Activated T-helper 2 cell treated with anti-CD3 and anti-CD28 coated beads, Interferon-gamma antibody, Interleukin-2, Interleukin-4, amounts not matched to agents 10 μg/mL and 5 μg/mL and 100 μg/mL, durations not matched to agents 14 hours and 24 hours and 36 hours (primary cell): Measurements from ENCODE around the gene PIAS3. TPM values are rescaled to one million over a fixed set of nuclear protein-coding genes. Genes with fewer than 3 reads are reported as not detected.

ENCODE experiments used
- DNase-seq: peaks from one replicate; pipeline ENCODE4 v3.0.0; 2021; ENCODE audit warnings: low spot score
- H3K27ac Mint-ChIP-seq: one replicate; pipeline ENCODE4 v1.8.0; 2021; ENCODE audit warnings: mixed read lengths
- H3K27me3 Mint-ChIP-seq: one replicate; pipeline ENCODE4 v1.8.0; 2021; ENCODE audit warnings: low read depth, mixed read lengths
- H3K36me3 Mint-ChIP-seq: one replicate; pipeline ENCODE4 v1.8.0; 2021; ENCODE audit warnings: low read depth, mixed read lengths
- H3K4me1 Mint-ChIP-seq: one replicate; pipeline ENCODE4 v1.8.0; 2021; ENCODE audit warnings: low read depth, mixed read lengths
- H3K4me3 Mint-ChIP-seq: one replicate; pipeline ENCODE4 v1.8.0; 2021; ENCODE audit warnings: low read depth, mild to moderate bottlenecking, moderate library complexity, mixed read lengths
- H3K9me3 Mint-ChIP-seq: one replicate; pipeline ENCODE4 v1.8.0; 2021; ENCODE audit warnings: mixed read lengths
- intact Hi-C: fragments of 100-400 bp; cut with micrococcal nuclease; formaldehyde crosslinking; loops from one replicate; pipeline ENCODE4 v1.15.1; 2023
- total RNA-seq: library from RNA; stranded (reverse); gene quantifications from 2 replicates; pipeline ENCODE4 v1.2.3, GENCODE V29; 2022

PIAS3 gene
- total RNA-seq, 1 donor from 2014 or later, result 21.1 TPM

DNA sequence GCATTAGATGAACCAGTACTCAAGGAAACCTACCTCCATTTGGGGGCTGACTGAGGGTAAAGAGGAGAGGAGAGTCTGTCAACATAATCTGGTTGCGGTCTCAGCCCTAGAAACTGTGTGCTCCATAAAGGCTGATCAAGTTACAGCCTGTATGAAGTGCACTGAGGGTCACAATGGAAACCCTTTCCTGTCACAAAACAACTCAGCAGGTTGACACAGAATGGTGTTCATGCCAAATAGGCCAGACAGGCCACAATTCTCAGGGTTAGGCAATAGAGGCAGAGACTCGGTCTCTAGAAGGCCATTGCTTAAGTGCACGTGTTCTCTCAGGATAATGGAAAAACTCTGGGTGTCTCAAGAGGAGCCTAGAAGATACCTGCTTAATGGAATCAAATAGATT is 30.8 kb upstream of the PIAS3 start:
- H3K27me3 Mint-ChIP-seq, result peaks cover 10% of the 10 kb centered on the region
- H3K9me3 Mint-ChIP-seq, result no peaks in the 10 kb centered on the region
- peaks cover 14% of the 10 kb centered on the region for H3K4me1 Mint-ChIP-seq
- DNase-seq, result no peak
- no peak overlapping the region for H3K27ac Mint-ChIP-seq
- no peak overlapping the region for H3K4me3 Mint-ChIP-seq
- H3K36me3 Mint-ChIP-seq, result no peaks in the 10 kb centered on the region
- intact Hi-C loops, result no loop called here

DNA sequence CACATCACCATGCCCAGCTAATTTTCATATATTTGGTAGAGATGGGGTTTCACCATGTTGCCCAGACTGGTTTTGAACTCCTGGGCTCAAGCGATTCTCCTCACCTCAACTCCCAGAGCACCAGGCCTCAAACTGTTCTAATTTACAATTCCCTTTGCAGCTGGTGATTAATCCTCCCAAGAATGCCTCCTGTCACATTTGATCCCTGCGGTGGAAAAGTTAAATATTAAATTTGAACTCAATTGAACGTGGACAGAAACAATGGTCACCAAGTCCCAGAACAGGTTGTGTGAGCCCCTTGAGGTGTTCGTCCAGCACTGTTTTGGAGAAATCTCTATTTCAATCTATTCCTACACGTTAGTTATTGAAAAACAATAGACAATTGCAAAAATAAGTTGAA is 28.8 kb upstream of the PIAS3 start:
- H3K4me3 Mint-ChIP-seq, result no peak overlapping the region
- no peak for DNase-seq
- H3K4me1 Mint-ChIP-seq, result peaks cover 15% of the 10 kb centered on the region
- no peak overlapping the region for H3K27ac Mint-ChIP-seq
- H3K27me3 Mint-ChIP-seq, result peaks cover 25% of the 10 kb centered on the region
- no peaks in the 10 kb centered on the region for H3K36me3 Mint-ChIP-seq
- intact Hi-C loops, result no loop called here
- H3K9me3 Mint-ChIP-seq, result no peaks in the 10 kb centered on the region

DNA sequence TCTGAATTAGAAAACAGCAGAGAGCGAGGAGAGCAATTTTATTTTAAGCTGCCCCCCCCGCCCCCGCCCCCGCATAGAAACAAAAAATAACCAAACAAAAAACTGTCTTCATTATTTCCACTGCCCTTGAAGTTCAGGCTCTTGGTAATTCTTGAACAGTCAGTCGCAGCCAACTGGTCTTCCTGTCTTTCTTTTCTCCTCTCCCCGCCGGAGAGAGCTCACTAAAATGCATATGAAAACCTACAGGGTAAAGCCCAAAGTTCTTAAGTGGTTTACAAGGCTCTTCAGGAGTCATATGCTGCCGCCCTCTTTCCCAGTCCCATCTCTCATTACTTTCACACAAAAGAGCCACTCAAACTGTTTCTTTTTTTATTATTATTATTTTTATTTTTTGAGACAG is 27.9 kb upstream of the PIAS3 start:
- intact Hi-C loops, result no loop called here
- DNase-seq, result no peak
- Mint-ChIP-seq H3K36me3 (no peaks in the 10 kb centered on the region), H3K4me3 (peak overlapping the region; percentile 53), H3K4me1 (peaks cover 15% of the 10 kb centered on the region), H3K27me3 (peaks cover 26% of the 10 kb centered on the region), H3K27ac (no peak overlapping the region), H3K9me3 (no peaks in the 10 kb centered on the region)

DNA sequence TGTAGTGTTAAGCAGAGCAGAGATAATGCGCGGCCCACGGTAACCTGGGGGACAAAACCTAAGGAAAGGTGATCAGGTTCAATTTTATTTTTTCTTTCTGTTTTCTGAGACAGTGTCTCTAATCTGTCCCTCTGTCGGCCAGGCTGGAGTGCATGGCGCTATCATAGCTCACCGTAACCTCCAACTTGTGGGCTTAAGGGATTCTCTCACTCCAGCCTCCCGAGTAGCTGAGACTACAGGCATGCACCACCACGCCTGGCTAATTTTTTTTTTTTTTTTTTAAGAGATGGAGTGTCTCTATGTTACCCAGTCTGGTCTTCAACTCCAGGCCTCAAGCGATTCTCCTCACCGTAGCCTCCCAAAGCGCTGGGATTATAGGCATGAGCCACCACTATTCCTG is 27.5 kb upstream of the PIAS3 start:
- intact Hi-C loops, result no loop called here
- DNase-seq, result no peak

DNA sequence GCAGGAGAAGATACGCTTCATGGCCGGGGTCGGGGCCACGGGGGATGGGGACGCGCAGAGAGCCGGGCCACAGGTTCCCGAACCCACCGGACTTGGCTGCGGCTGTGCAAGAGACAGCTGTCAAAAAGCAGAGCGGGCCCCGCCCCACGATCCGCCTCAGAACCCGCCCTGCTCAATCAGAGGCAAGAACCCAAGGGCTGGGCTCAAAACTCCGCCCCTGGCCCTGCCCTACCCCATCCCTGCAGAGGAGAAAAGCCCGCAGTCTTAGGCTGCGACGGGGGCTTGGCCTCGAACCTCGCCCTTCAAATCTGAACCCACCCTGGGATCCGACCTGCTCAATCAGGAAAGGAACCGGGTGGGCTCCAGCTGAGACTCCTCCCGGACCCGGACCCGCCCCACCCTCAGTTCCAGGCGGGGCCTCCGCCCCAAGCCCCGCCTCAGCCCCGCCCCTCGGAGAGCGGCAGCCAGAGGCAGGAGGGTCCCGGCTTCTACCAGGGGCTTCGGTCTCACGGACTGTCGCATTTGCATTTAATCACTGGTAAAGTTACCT is 26.9 kb upstream of the PIAS3 start, which contains the start of gene ANKRD35:
Gene ANKRD35 (minus strand): TSS at position 129 of the 550 bp plus-strand sequence. CDS start 108 bp downstream, at position 21.
- peaks cover 15% of the 10 kb centered on the region for H3K4me1 Mint-ChIP-seq

More for the DNA sequence above, 27.5 kb upstream of the PIAS3 start:
- no peak overlapping the region for H3K27ac Mint-ChIP-seq
- peaks cover 27% of the 10 kb centered on the region for H3K27me3 Mint-ChIP-seq
- no peaks in the 10 kb centered on the region for H3K36me3 Mint-ChIP-seq
- peaks cover 15% of the 10 kb centered on the region for H3K4me1 Mint-ChIP-seq
- no peaks in the 10 kb centered on the region for H3K9me3 Mint-ChIP-seq
- peak overlapping the region; percentile 79 for H3K4me3 Mint-ChIP-seq

DNA sequence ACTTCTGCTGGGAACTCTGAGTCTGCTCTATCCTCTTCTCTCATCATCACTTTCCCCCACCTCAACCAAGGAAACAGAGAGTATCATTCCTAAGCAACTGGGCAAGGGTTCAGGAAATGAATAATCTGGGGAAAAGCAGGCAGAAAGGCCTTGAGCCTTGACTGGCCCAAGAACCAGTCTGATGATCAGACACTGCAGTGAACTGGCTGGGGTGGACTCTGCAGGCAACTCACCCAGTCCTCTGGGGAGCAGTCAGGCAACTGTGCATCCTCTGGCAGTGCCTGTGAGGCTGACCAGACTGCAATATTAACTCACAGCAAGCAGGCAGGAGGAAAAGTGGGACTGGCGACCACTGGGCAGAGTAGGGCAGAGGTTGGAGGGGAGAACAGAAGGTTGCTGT is 25.8 kb upstream of the PIAS3 start:
- Mint-ChIP-seq H3K9me3 (no peaks in the 10 kb centered on the region), H3K4me3 (peak overlapping the region; percentile 79), H3K27me3 (peaks cover 34% of the 10 kb centered on the region), H3K27ac (no peak overlapping the region), H3K36me3 (no peaks in the 10 kb centered on the region), H3K4me1 (peaks cover 15% of the 10 kb centered on the region)
- intact Hi-C loops, result no loop called here
- DNase-seq, result no peak

More for the DNA sequence above, 26.9 kb upstream of the PIAS3 start, which contains the start of gene ANKRD35:
- peak within 1 kb of the TSS; percentile 79 for H3K4me3 Mint-ChIP-seq
- H3K27ac Mint-ChIP-seq, result no peak within 1 kb of the TSS
- intact Hi-C loops, result no loop called here
- H3K36me3 Mint-ChIP-seq, result no peaks in the 10 kb centered on the region
- peak; percentile 85 for DNase-seq
- H3K27me3 Mint-ChIP-seq, result peaks cover 30% of the 10 kb centered on the region
- no peaks in the 10 kb centered on the region for H3K9me3 Mint-ChIP-seq

DNA sequence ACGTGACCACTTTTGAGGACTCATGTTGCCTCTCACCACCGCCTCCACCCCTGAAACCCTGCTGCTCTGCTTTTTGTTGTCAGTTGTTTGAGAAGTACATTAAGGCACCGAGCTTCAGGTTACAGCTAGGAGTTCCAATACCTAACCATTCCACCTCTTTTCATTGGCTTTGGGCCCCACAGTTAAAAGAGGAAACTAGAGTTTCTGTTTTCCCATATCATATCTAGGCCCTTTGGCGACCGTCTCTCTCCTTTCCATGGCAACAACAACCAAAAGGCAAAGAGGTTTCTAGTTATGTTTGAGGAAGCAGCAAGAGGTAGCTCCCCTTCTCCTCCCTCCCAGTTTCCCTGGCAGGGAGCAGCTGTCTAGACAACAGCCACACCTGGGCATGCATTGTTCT is 20.9 kb upstream of the PIAS3 start:
- intact Hi-C loops, result no loop called here

DNA sequence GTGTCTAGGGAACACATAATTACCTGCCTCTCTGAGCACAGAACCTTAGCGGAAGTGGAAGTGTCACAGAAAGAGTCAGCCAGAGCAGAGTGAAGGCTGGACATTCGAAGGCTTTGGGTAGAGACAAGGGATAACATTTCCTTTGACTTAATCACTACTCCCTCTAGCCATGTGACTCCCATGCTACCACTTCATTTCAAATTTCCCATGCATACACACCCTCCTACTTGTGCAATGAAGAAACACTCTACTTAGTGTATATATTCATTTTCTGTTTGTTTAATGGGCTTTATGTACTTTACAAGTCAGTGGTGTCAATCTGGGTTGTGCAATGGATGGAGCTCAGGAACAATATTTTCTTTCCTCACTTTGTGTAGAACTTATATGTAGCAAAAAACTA is 19.8 kb upstream of the PIAS3 start:
- Mint-ChIP-seq H3K27me3 (peaks cover 34% of the 10 kb centered on the region), H3K4me1 (peaks cover 4% of the 10 kb centered on the region), H3K36me3 (no peaks in the 10 kb centered on the region), H3K9me3 (no peaks in the 10 kb centered on the region), H3K27ac (no peak overlapping the region), H3K4me3 (no peak overlapping the region)
- intact Hi-C loops, result no loop called here
- DNase-seq, result no peak

More for the DNA sequence above, 20.9 kb upstream of the PIAS3 start:
- no peaks in the 10 kb centered on the region for H3K36me3 Mint-ChIP-seq
- DNase-seq, result no peak
- peaks cover 38% of the 10 kb centered on the region for H3K27me3 Mint-ChIP-seq
- no peaks in the 10 kb centered on the region for H3K9me3 Mint-ChIP-seq
- no peak overlapping the region for H3K4me3 Mint-ChIP-seq
- no peak overlapping the region for H3K27ac Mint-ChIP-seq
- peaks cover 5% of the 10 kb centered on the region for H3K4me1 Mint-ChIP-seq

DNA sequence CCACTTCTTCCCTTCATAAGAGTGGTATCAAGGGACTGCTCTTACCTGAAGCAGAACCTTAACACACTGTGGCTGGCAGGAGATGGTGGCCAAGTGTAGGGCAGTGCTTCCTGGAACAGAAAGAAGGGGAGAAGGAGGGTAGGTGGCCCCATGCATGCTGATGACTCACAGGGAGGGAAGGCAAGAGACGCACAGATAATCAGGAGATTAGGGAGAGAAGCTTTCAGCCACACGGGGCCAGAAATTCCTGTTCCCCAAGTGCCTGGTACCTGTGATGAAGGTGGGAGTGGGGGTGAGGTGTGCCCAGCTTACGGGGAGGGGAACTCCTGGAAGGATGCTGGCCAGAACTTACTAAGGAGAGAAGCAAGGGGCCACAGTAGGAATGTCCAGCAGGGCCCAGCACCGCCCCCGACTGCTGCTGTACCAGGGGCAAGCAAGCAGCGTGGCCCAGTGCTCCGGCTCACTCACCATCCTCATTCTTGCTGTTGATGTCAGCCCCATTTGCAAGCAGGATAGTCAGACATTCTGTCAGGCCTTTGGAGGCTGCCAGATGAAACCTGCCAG is 19.1 kb upstream of the PIAS3 start:
- intact Hi-C loops, result no loop called here
- peaks cover 34% of the 10 kb centered on the region for H3K27me3 Mint-ChIP-seq

DNA sequence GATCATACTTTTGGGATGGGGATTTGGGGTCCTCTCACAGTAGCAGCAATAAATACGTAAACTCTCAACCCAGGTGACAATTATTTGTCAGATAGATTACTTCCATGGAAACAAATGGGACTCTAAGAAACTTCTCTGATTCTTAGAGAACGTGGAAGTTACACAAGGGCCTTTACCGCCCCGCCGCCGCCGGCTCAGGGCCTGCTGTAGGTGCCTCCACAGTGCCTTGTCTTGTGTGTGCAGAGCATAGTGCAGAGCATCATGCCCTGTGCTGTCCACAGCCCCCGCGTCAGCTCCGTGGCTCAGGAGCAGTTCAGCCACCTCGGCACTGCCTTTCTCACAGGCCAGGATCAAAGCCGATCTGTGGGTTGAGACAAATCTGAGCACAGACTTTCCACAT is 15.8 kb upstream of the PIAS3 start:
- H3K36me3 Mint-ChIP-seq, result no peaks in the 10 kb centered on the region
- H3K27me3 Mint-ChIP-seq, result peaks cover 40% of the 10 kb centered on the region
- no peak overlapping the region for H3K4me3 Mint-ChIP-seq
- no peaks in the 10 kb centered on the region for H3K9me3 Mint-ChIP-seq
- DNase-seq, result no peak
- peaks cover 20% of the 10 kb centered on the region for H3K4me1 Mint-ChIP-seq
- H3K27ac Mint-ChIP-seq, result no peak overlapping the region
- intact Hi-C loops, result no loop called here

More for the DNA sequence above, 19.1 kb upstream of the PIAS3 start:
- H3K36me3 Mint-ChIP-seq, result no peaks in the 10 kb centered on the region
- H3K9me3 Mint-ChIP-seq, result no peaks in the 10 kb centered on the region
- peaks cover 5% of the 10 kb centered on the region for H3K4me1 Mint-ChIP-seq
- H3K4me3 Mint-ChIP-seq, result no peak overlapping the region
- H3K27ac Mint-ChIP-seq, result no peak overlapping the region
- DNase-seq, result no peak

DNA sequence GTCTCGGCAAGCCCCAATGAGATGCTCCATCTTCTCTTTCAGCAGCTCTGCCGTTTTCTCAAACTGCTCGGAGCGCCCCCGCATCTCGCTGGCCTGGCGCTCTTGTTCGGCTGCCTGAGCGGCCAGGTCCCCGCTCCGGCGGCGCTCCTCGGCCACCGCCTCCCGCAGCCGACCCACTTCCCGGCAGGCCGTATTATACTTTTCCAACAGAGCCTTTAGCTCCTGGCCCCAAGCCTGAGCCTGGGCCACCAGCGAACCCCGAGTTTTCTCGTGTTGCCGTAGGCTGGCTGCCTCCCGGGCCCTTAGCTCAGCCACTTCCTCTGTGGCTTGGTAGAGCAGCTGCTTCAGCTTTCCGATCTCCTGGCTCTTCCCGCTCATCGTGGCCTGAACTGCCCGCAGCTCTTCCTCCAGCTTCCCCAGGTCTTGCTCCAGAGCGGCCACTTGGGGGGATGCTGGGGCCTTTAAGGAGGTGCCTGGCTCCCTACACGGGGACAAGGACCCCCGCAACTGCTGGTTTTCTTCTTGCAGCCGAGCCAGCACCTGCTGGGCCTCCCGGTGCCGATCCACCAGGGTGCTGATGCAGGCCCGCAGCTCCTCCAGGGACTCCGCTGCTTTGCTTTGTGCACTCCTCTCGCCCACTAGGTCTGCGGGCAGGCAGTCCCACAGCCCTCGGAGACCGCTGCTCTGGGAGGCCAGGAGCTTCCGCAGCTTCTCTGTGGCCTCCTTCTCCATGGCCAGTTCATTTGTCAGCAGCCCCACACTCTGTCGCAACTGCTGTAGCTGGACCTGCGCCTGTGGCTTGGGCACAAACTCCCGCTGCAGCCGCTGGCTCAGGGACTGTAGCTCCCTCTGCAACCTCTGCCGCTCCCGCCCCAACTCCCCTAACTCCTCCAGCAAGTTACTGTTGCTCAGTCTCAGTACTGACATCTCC is 13.4 kb upstream of the PIAS3 start:
- H3K4me1 Mint-ChIP-seq, result peaks cover 17% of the 10 kb centered on the region
- no peak for DNase-seq
- peak overlapping the region; percentile 53 for H3K27ac Mint-ChIP-seq
- no peaks in the 10 kb centered on the region for H3K9me3 Mint-ChIP-seq
- H3K27me3 Mint-ChIP-seq, result peaks cover 41% of the 10 kb centered on the region
- peak overlapping the region; percentile 76 for H3K4me3 Mint-ChIP-seq
- intact Hi-C loops, result no loop called here
- H3K36me3 Mint-ChIP-seq, result no peaks in the 10 kb centered on the region

DNA sequence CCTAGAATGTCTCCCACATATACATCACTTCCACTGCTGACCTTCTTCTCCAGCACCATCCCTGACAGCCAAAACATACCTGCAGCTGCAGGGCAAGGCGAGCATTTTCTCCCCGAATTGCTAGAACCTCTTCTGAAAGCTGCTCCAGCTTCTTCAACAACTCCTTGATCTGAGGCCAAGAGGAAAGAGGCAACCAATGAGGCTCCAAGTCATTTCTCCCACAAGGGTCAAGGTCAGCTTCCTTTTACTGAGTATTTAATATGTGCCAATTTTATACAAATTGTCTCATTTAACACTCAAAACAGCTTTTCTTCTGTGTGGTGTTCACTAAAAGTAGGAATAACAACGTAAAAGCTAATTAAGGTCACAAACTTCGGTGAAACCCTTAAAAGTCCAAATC is 9.4 kb upstream of the PIAS3 start:
- no peaks in the 10 kb centered on the region for H3K9me3 Mint-ChIP-seq
- DNase-seq, result no peak
- no peak overlapping the region for H3K27ac Mint-ChIP-seq
- H3K4me1 Mint-ChIP-seq, result peaks cover 17% of the 10 kb centered on the region
- H3K27me3 Mint-ChIP-seq, result peaks cover 45% of the 10 kb centered on the region
- no peak overlapping the region for H3K4me3 Mint-ChIP-seq
- no peaks in the 10 kb centered on the region for H3K36me3 Mint-ChIP-seq
- intact Hi-C loops, result no loop called here
